Activated CD8-positive, alpha-beta T cell treated with anti-CD3 and anti-CD28 coated beads for 36 hours (primary cell): ENCODE data around the gene AZI2. TPM values are rescaled to one million over a fixed set of nuclear protein-coding genes. Genes with fewer than 3 reads are reported as not detected.

Experiments used
- ATAC-seq: fragments of 200-7000 bp; cut with Tn5 transposase; one replicate; pipeline ENCODE4 v1.10.0; 2021; ENCODE audit warnings: mild to moderate bottlenecking, moderate library complexity
- CTCF ChIA-PET: fragments of 350-600 bp; sonication (Branson Sonifier 250); formaldehyde crosslinking; loops from one replicate; lab custom pipeline; 2021; ENCODE audit warnings: antibody characterized with exemption; lab: Charles Lee
- POLR2A ChIA-PET: fragments of 350-600 bp; sonication (Branson Sonifier 250); formaldehyde crosslinking; loops from one replicate; lab custom pipeline; 2021; ENCODE audit warnings: antibody characterized with exemption; lab: Charles Lee
- DNase-seq: peaks from one replicate; pipeline ENCODE4 v3.0.0-alpha.2; 2020
- H3K27ac Mint-ChIP-seq: one replicate; pipeline ENCODE4 v1.8.0; 2021; ENCODE audit warnings: mild to moderate bottlenecking, mixed read lengths
- H3K27me3 Mint-ChIP-seq: one replicate; pipeline ENCODE4 v1.8.0; 2021; ENCODE audit warnings: mixed read lengths
- H3K36me3 Mint-ChIP-seq: one replicate; pipeline ENCODE4 v1.8.0; 2021; ENCODE audit warnings: low read depth, mixed read lengths
- H3K4me1 Mint-ChIP-seq: one replicate; pipeline ENCODE4 v1.8.0; 2021; ENCODE audit warnings: low read depth, mixed read lengths
- H3K4me3 Mint-ChIP-seq: one replicate; pipeline ENCODE4 v1.8.0; 2021; ENCODE audit warnings: mild to moderate bottlenecking, moderate library complexity, mixed read lengths
- H3K9me3 Mint-ChIP-seq: one replicate; pipeline ENCODE4 v1.8.0; 2021; ENCODE audit warnings: mixed read lengths
- CTCF ChIP-seq: fragments of 200-600 bp; IDR thresholded peaks from one replicate; pipeline ENCODE4 v1.8.0; 2022; ENCODE audit warnings: antibody characterized with exemption, mild to moderate bottlenecking
- intact Hi-C: fragments of 100-400 bp; cut with micrococcal nuclease; formaldehyde crosslinking; loops from one replicate; pipeline ENCODE4 v1.10.0; 2022
- total RNA-seq, 2 experiments: library from RNA; stranded (reverse); gene quantifications; one replicate each; pipeline ENCODE4 v1.2.3, GENCODE V29; 2021

AZI2 gene
- total RNA-seq, 2 experiments from 2014 or later: 35.1 to 39.1 TPM

- Mint-ChIP-seq H3K4me3 (no peak overlapping the region), H3K4me1 (peaks cover 21% of the 10 kb centered on the region), H3K36me3 (peaks cover 17% of the 10 kb centered on the region), H3K27me3 (no peaks in the 10 kb centered on the region), H3K27ac (no peak overlapping the region), H3K9me3 (no peaks in the 10 kb centered on the region)
- POLR2A ChIA-PET: no interaction called here
- TF ChIP-seq CTCF: peak; percentile 69
- DNase-seq (peak; percentile 40), ATAC-seq (peak; percentile 96)
- intact Hi-C loops: no loop called here
- CTCF ChIA-PET: interaction anchor here (0.6 to 1.1 kb wide), 10 partner anchors 9 to 606 kb away, joined by 3 to 12 read pairs (median 3); partner anchors contain the start of gene EOMES
Observed at GRCh38 chr3:28317438-28318022, 31.1 kb downstream of the AZI2 start.

- peaks cover 15% of the 10 kb centered on the region for H3K4me1 Mint-ChIP-seq
- DNase-seq: no peak
- ChIA-PET POLR2A (no interaction called here), CTCF (no interaction called here)
- TF ChIP-seq CTCF: no peak
- H3K27me3 Mint-ChIP-seq: no peaks in the 10 kb centered on the region
- no peak for ATAC-seq
- H3K27ac Mint-ChIP-seq: no peak overlapping the region
- H3K4me3 Mint-ChIP-seq: no peak overlapping the region
- intact Hi-C loops: no loop called here
- H3K36me3 Mint-ChIP-seq: peaks cover 11% of the 10 kb centered on the region
- H3K9me3 Mint-ChIP-seq: no peaks in the 10 kb centered on the region
Observed at GRCh38 chr3:28316226-28316625, 32.4 kb downstream of the AZI2 start.

GRCh38 chr3:28315711-28316110, 32.9 kb downstream of the AZI2 start:
- no peak for ATAC-seq

GRCh38 chr3:28308196-28308595, 40.4 kb downstream of the AZI2 start:
- Mint-ChIP-seq H3K4me3 (no peak overlapping the region), H3K36me3 (peaks cover 9% of the 10 kb centered on the region), H3K27me3 (no peaks in the 10 kb centered on the region), H3K9me3 (no peaks in the 10 kb centered on the region), H3K27ac (no peak overlapping the region), H3K4me1 (peaks cover 10% of the 10 kb centered on the region)
- intact Hi-C loops: no loop called here
- ChIA-PET POLR2A (no interaction called here), CTCF (interaction anchor here (0.9 kb wide), 1 partner anchor 987 kb away, joined by 3 read pairs; no protein-coding TSS in a partner anchor)
- no peak for ATAC-seq
- DNase-seq: no peak
- TF ChIP-seq CTCF: no peak

More at GRCh38 chr3:28315711-28316110, 32.9 kb downstream of the AZI2 start:
- no peak for DNase-seq
- Mint-ChIP-seq H3K9me3 (no peaks in the 10 kb centered on the region), H3K4me1 (peaks cover 10% of the 10 kb centered on the region), H3K36me3 (peaks cover 7% of the 10 kb centered on the region), H3K27ac (no peak overlapping the region), H3K27me3 (no peaks in the 10 kb centered on the region), H3K4me3 (no peak overlapping the region)
- no peak for TF ChIP-seq CTCF
- ChIA-PET CTCF (no interaction called here), POLR2A (interaction anchor here (1.1 kb wide), 1 partner anchor 11 kb away, joined by 3 read pairs; no protein-coding TSS in a partner anchor)
- intact Hi-C loops: no loop called here

- no peak for DNase-seq
- H3K4me3 Mint-ChIP-seq: no peak overlapping the region
- ChIA-PET POLR2A (no interaction called here), CTCF (no interaction called here)
- peaks cover 9% of the 10 kb centered on the region for H3K36me3 Mint-ChIP-seq
- no peak for ATAC-seq
- H3K27ac Mint-ChIP-seq: no peak overlapping the region
- TF ChIP-seq CTCF: no peak
- no peaks in the 10 kb centered on the region for H3K9me3 Mint-ChIP-seq
- intact Hi-C loops: no loop called here
- no peaks in the 10 kb centered on the region for H3K27me3 Mint-ChIP-seq
- H3K4me1 Mint-ChIP-seq: peaks cover 5% of the 10 kb centered on the region
Observed at GRCh38 chr3:28301688-28302087, 46.9 kb downstream of the AZI2 start.
